GM19238 (cell line): Measurements from ENCODE around the gene SETD4.

Experiments used
- DNase-seq: peaks from one replicate; pipeline ENCODE4 v3.0.0; 2011; ENCODE audit warnings: low spot score; ENCODE audit not compliant: insufficient read length

SETD4 gene

DNA sequence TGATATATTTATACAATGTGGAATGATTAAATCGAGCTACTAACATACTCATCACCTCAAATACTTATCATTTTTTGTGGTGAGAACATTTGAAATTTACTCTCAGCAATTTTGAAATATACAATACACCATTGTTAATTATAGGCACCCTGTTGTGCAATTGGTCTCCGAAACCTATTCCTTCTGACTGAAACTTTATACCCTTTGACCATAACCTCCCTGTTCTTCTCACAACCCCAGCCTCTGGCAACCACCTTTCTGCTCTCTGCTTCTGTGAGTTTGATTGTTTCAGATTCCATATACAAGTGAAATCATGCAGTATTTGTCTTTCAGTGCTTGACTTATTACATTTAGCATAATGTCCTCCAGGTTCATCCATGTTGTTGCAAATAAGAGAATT is 49.5 kb downstream of the SETD4 start:
- no peak for DNase-seq

GRCh38 chr21:36008505-36008904 is 51.8 kb downstream of the SETD4 start:
- DNase-seq = no peak

DNA sequence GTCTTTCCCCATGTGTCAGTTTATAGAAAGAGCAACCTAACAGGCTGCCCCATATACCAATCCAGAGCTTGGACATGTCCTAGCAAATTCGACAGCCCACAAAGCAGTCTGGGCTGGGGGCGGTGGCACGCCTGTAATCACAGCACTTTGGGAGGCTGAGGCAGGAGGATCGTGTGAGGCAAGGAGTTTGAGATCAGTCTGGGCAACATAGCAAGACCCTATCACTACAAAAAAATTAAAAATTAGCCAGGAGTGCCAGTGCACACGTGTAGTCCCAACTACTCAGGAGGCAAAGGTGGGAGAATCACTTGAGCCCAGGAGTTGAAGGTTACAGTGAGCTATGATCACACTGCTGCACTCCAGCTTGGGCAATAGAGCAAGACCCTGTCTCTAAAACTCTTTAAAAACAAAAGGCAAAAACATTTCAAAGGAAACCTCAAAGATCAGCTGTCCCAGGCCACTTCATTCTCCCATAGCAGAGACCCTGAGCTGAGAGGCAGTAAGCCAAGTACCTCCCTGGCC is 54.4 kb downstream of the SETD4 start:
- DNase-seq = no peak

- no peak for DNase-seq
Observed at GRCh38 chr21:36005018-36005417, 55.3 kb downstream of the SETD4 start.

- no peak for DNase-seq
Observed at GRCh38 chr21:36004441-36004840, 55.9 kb downstream of the SETD4 start.

GRCh38 chr21:36003776-36004175 is 56.5 kb downstream of the SETD4 start:
- DNase-seq = no peak

DNA sequence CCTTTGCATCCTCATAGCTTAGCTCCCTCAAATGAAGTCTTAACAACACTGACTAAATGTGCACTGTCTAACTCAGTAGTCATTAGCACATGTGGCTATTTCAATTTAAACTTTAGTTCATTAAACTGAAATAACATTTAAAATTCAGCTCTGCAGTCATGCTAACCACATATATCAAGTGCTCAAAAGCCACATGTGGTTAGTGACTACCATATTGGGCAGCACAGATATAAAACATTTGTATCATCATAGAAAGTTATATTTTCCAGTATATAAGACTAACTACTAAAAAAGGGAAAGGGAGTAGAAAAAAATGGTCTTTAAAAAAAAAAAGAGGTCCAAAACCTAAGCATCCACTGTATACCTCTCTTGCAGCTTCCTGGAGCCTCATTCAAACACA is 64.1 kb downstream of the SETD4 start:
- no peak for DNase-seq

DNA sequence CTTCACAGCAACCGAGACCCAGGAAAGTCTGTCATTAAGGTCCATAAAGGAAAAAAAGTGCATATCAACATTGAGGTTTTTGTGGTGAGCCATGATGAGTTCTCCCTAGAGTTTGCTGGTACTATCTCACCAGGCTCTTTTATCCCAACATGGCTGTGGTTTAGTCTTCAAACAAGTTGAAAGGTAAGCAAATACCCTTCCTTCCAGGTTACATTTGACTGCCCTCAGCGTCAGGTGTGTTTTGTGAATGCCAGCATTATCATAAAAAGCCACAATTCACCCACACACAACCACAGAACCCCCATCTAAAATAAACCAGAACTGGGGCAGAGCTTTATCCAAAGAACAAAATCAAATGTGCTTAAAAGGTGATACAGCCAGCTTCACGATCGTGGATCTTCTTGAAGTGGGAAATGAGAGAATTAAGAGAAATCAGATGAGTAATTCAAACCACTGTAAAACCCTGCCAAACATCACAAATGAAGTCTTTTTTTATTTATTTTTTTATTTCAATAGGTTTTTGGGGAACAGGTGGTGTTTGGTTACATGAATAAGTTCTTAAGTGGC is 64.7 kb downstream of the SETD4 start:
- DNase-seq = no peak

GRCh38 chr21:35994613-35995012 is 65.7 kb downstream of the SETD4 start:
- DNase-seq = no peak

GRCh38 chr21:35993875-35994490 is 66.3 kb downstream of the SETD4 start:
- no peak for DNase-seq

DNA sequence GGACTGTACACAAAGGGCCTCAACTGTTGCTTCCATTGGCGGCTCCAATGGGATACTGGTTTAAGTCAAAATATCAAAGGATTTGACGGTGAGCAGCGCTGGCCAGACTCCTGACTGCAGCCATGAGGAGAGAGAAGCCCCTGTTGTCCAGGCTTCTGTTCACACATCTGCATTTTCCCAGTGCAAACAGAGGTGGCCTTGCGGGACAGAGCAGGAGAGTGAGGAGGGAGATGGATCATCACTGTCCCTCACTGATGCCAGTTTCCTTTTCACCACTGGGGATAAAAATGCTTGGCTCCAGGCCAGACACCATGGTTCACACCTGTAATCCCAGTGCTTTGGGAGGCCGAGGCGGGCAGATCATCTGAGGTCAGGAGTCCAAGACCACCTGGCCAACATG is 69.2 kb downstream of the SETD4 start:
- DNase-seq = no peak

GRCh38 chr21:35990609-35991008 is 69.7 kb downstream of the SETD4 start:
- DNase-seq = no peak

DNA sequence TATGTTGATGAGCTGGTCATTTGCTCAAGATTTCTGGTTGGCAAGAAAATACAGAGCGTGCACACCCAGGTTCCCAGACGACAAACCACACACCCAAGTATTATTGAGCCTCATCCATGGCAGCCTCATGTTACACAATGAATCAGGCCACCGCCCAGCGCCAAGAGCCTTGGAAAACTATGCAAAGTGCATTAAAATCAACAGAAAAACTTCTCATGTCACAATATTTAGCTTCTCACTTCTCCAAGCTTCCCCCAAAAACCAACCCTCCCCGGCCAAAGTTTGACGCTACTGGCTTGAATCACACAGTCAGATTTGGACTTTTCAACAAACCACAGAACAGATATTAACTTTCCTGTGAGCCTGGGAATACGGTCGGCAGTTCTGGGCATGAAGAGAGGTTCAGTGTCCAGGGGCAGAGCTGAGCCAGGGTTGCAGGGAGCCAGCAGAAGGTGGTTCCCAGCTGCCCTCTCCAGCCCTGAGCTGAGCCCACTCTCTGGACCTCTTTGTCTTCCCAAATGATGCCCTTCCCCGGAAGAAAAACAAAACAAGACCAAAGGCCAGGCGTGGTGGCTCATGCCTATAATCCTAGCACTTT is 71.1 kb downstream of the SETD4 start:
- no peak for DNase-seq

DNA sequence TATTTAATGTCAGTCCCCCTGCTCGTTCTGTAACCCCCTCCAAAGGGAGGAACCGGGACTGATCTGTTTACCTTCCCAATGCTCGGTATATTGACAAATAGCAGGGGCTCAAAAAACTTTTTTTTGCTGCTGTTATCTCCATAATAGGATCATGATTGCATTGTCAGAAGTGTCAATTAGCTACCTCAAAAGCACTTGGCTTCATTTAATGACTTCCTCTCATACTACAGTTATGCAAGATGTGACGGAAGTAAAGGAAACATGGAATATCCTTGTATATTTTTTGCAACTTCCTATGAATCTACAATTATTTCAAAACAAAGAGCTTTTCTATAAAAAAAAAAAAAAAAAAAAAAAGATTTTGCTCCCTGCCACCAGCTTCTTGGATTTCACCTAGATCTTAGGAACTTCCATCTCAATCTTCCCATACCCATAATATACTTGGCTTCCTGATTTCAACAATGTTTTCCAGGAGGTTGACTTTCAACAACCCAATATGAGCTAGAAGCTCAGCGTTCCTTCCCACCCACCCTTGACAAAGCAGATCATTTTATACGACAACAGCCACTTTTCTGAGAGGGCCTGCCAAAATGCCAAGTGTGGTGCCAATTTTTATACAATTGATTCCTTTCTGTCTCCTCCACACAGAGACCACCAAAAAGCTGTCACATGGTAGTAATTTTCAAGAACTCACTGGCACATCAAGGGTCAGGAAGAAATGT is 71.7 kb downstream of the SETD4 start:
- no peak for DNase-seq

GRCh38 chr21:35987475-35987874 is 72.9 kb downstream of the SETD4 start:
- no peak for DNase-seq

GRCh38 chr21:35984654-35985361 is 75.5 kb downstream of the SETD4 start:
- DNase-seq = no peak
